IMR-90 (cell line): ENCODE results near the gene AHNAK. TPM values are rescaled to one million over a fixed set of nuclear protein-coding genes. Genes with fewer than 3 reads are reported as not detected.
A peak's percentile ranks its signal among the peaks of the same experiment; 100 is the strongest.

Experiments
- ATAC-seq: fragments of 200-7000 bp; cut with Tn5 transposase; 2 replicates; pipeline ENCODE4 v1.9.1; 2020; ENCODE audit warnings: low read depth, mild to moderate bottlenecking, moderate library complexity
- BruUV-seq: library from RNA; stranded (reverse); fragments of 400-500 nt; replicated peaks from 2 replicates; lab custom pipeline; 2021; lab: Mats Ljungman, UMichigan
- CTCF ChIA-PET: fragments of 300-600 bp; formaldehyde crosslinking; extraction: SDS; loops from one replicate; lab custom pipeline; 2021; ENCODE audit warnings: antibody characterized with exemption; lab: Yijun Ruan, JAX
- POLR2A ChIA-PET: fragments of 300-600 bp; sonication (Branson Sonifier 250); formaldehyde crosslinking; loops from one replicate; lab custom pipeline; 2022; ENCODE audit warnings: antibody characterized with exemption; ENCODE audit not compliant: unreplicated experiment; lab: Charles Lee
- DNase-seq: peaks from one replicate; pipeline ENCODE4 v3.0.0; 2013
- H2AFZ ChIP-seq: replicated peaks from 2 replicates; pipeline ENCODE3; 2013; ENCODE audit warnings: low read length, mild to moderate bottlenecking; ENCODE audit not compliant: poor library complexity
- H2AK5ac ChIP-seq: 2 replicates; pipeline ENCODE4 v1.6.1; 2013; ENCODE audit warnings: low read depth, low read length, inconsistent platforms
- H2AK9ac ChIP-seq: replicated peaks from 2 replicates; pipeline ENCODE3; 2013; ENCODE audit warnings: mild to moderate bottlenecking, low read depth, low read length, moderate library complexity; ENCODE audit not compliant: poor library complexity
- H2BK120ac ChIP-seq: 2 replicates; pipeline ENCODE4 v1.6.1; 2013; ENCODE audit warnings: low read depth, low read length, inconsistent platforms
- H2BK15ac ChIP-seq: 3 replicates; pipeline ENCODE4 v1.6.1; 2013; ENCODE audit warnings: low read depth, low read length, inconsistent platforms
- H2BK20ac ChIP-seq: 2 replicates; pipeline ENCODE4 v1.6.1; 2013; ENCODE audit warnings: low read depth, mild to moderate bottlenecking, inconsistent platforms, low read length, moderate library complexity
- H2BK5ac ChIP-seq: 2 replicates; pipeline ENCODE4 v1.6.1; 2013; ENCODE audit warnings: mild to moderate bottlenecking, low read depth, low read length, inconsistent platforms; ENCODE audit not compliant: poor library complexity, severe bottlenecking
- H3K14ac ChIP-seq: replicated peaks from 2 replicates; pipeline ENCODE4 v1.6.1; 2013; ENCODE audit warnings: low read depth, low read length, inconsistent platforms
- H3K18ac ChIP-seq: 2 replicates; pipeline ENCODE4 v1.6.1; 2013; ENCODE audit warnings: low read depth, low read length, control low read depth
- H3K23ac ChIP-seq: 2 replicates; pipeline ENCODE4 v1.6.1; 2013; ENCODE audit warnings: low read depth, low read length, inconsistent platforms
- H3K27ac ChIP-seq: 2 replicates; pipeline ENCODE4 v1.5.1; 2013; ENCODE audit warnings: mild to moderate bottlenecking, control low read depth, low read length; ENCODE audit not compliant: insufficient read depth
- H3K27me3 ChIP-seq: 2 replicates; pipeline ENCODE4 v1.6.1; 2013; ENCODE audit warnings: low read length; ENCODE audit not compliant: control insufficient read depth, insufficient read depth
- H3K36me3 ChIP-seq: 2 replicates; pipeline ENCODE4 v1.6.1; 2013; ENCODE audit warnings: low read length, mixed read lengths; ENCODE audit not compliant: control insufficient read depth, insufficient read depth
- H3K4ac ChIP-seq: 2 replicates; pipeline ENCODE4 v1.6.1; 2013; ENCODE audit warnings: low read depth, low read length, inconsistent platforms
- H3K4me1 ChIP-seq: 2 replicates; pipeline ENCODE4 v1.6.1; 2013; ENCODE audit warnings: low read length, mixed read lengths; ENCODE audit not compliant: control insufficient read depth, insufficient read depth
- H3K4me2 ChIP-seq: 2 replicates; pipeline ENCODE4 v1.6.1; 2013; ENCODE audit warnings: low read depth, mild to moderate bottlenecking, control low read depth, low read length, moderate library complexity
- H3K4me3 ChIP-seq: 2 replicates; pipeline ENCODE4 v1.5.1; 2013; ENCODE audit warnings: low read depth, mild to moderate bottlenecking, control low read depth, low read length, moderate library complexity; ENCODE audit not compliant: insufficient read depth
- H3K56ac ChIP-seq: 2 replicates; pipeline ENCODE4 v1.6.1; 2013; ENCODE audit warnings: low read length, inconsistent platforms; ENCODE audit not compliant: insufficient read depth; ENCODE audit errors: extremely low read depth
- H3K79me1 ChIP-seq, 2 experiments: 2 replicates each; pipeline ENCODE4 v1.6.1; 2013; ENCODE audit warnings: low read length in 2 of 2, inconsistent platforms in 1 of 2, low read depth in 1 of 2
- H3K9ac ChIP-seq: 2 replicates; pipeline ENCODE4 v1.6.1; 2013; ENCODE audit warnings: low read depth, low read length, control low read depth
- H3K9me1 ChIP-seq: 2 replicates; pipeline ENCODE4 v1.6.1; 2013; ENCODE audit warnings: low read length, inconsistent platforms; ENCODE audit not compliant: insufficient read depth
- H3K9me3 ChIP-seq: 2 replicates; pipeline ENCODE4 v1.6.1; 2013; ENCODE audit warnings: low read length; ENCODE audit not compliant: control insufficient read depth, insufficient read depth
- H4K20me1 ChIP-seq: 2 replicates; pipeline ENCODE4 v1.6.1; 2013; ENCODE audit warnings: low read length, inconsistent platforms; ENCODE audit not compliant: insufficient read depth
- H4K5ac ChIP-seq: 2 replicates; pipeline ENCODE4 v1.6.1; 2013; ENCODE audit warnings: mild to moderate bottlenecking, low read depth, low read length, control low read depth
- H4K8ac ChIP-seq, 2 experiments: 2 replicates each; pipeline ENCODE4 v1.6.1; 2013; ENCODE audit warnings: low read depth in 2 of 2, low read length in 2 of 2, control low read depth in 1 of 2, inconsistent platforms in 1 of 2
- H4K91ac ChIP-seq: 2 replicates; pipeline ENCODE4 v1.6.1; 2013; ENCODE audit warnings: low read depth, low read length, inconsistent platforms; ENCODE audit not compliant: insufficient read depth
- MAZ ChIP-seq: IDR thresholded peaks from 2 replicates; pipeline ENCODE4 v1.6.1; 2012; ENCODE audit warnings: low read depth, mild to moderate bottlenecking, low read length, improper control_type of control experiment, moderate library complexity, borderline replicate concordance
- MXI1 ChIP-seq: IDR thresholded peaks from 2 replicates; pipeline ENCODE4 v1.6.1; 2012; ENCODE audit warnings: low read depth, mild to moderate bottlenecking, low read length, moderate library complexity, borderline replicate concordance
- WGBS, 2 experiments: methylation state at CpG; one replicate each; pipeline versions ENCODE4 v1.1.5 to v1.1.7; 2013; ENCODE audit warnings: missing lambda C conversion rate in 2 of 2; ENCODE audit not compliant: insufficient read length in 1 of 2; ENCODE audit errors: extremely low coverage in 2 of 2; 5-methylcytosine and 5-hydroxymethylcytosine counted together
- dilution Hi-C: fragments of 300-500 bp; cut with HindIII; formaldehyde crosslinking; loops from one replicate; pipeline ENCODE4 v1.14.3; 2018; ENCODE audit warnings: low sequenced_read_pairs; ENCODE audit not compliant: unreplicated experiment
- in situ Hi-C: fragments of 300-500 bp; cut with MboI; formaldehyde crosslinking; loops from 3 replicates; pipeline ENCODE4 v1.14.3; 2019; ENCODE audit warnings: low sequenced_read_pairs, inconsistent platforms, mixed read lengths
- intact Hi-C: fragments of 100-400 bp; cut with micrococcal nuclease; formaldehyde crosslinking; loops from 2 replicates; pipeline ENCODE4 v1.10.0; 2022
- polyA plus RNA-seq, 3 experiments: library from polyadenylated mRNA; depleted of rRNA; stranded (reverse); fragments of >200 nt; gene quantifications; 2 replicates each; pipeline ENCODE4 v1.2.3, GENCODE V29; 2012; ENCODE audit warnings: low replicate concordance in 1 of 3
- total RNA-seq: library from RNA; depleted of rRNA; stranded (reverse); fragments of >200 nt; gene quantifications from 2 replicates; pipeline ENCODE4 v1.2.3, GENCODE V29; 2012

The AHNAK gene
- total and polyA plus RNA-seq, 2 of the 4 experiments (the other 2 are of a cell fraction): 95.1 to 695 TPM

DNA sequence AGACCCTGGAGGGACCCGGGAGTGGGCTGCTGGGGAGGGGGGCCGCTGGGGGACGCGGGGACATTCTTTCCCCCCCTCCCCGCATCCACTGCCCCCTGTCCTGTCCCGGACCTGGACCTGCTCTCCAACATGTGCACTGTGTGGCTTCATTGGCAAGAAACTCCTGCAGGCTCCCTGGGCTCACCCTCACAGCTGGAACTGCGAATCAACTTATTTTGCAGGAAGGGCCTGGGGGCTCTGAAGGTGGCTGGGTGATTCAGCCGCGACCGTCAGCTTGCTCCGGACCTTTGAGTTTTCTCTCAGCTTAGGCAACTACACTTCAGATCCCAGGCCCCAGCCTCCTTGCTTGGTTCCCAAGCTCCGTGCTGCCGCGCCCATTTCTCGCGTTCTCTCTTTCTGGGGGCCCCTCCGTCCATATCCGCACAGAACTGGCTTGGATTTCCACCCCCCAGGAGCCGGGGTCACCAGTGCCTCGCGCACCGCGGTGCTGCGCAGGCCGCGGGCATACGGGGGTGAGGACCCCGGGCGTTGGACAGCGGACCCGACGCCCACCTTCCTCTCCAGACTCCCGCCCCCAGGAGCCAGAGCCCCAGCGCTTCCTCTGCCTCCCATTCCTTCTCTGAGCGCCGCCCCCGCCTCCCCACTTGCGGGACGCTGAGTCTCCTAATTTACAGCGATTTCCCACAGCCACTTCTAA is 471 bp upstream of the AHNAK start:
- ChIA-PET CTCF (interaction anchor here (0.9 to 2.3 kb wide), 2 partner anchors 13 to 122 kb away, joined by 3 to 7 read pairs; no protein-coding TSS in a partner anchor), POLR2A (interaction anchor here (0.5 to 1.1 kb wide), 3 partner anchors 9 to 137 kb away, joined by 3 to 8 read pairs (median 8); no protein-coding TSS in a partner anchor)
- Histone ChIP-seq H3K9me3 (no peaks in the 10 kb centered on the region), H2BK15ac (peak overlapping the region; percentile 66; the same call in 1 of the 3 replicates), H3K27ac (peak overlapping the region; percentile 94), H3K4me2 (peak overlapping the region; percentile 95), H3K9ac (peak overlapping the region; percentile 91), H3K23ac (peak overlapping the region; percentile 76), H4K5ac (peak overlapping the region; percentile 62), H3K4ac (peak overlapping the region; percentile 97), H4K20me1 (peaks cover 35% of the 10 kb centered on the region), H3K4me1 (peaks cover 19% of the 10 kb centered on the region), H2BK120ac (peak overlapping the region; percentile 79; the same call in 1 of the 2 replicates), H3K36me3 (peaks cover 7% of the 10 kb centered on the region), H2AK9ac (peak overlapping the region; percentile 97), H3K18ac (peak overlapping the region; percentile 84), H3K56ac (peak overlapping the region; percentile 69; the same call in 1 of the 2 replicates), H2AFZ (peak overlapping the region; percentile 85), H2AK5ac (peak overlapping the region; percentile 47), H3K4me3 (peak overlapping the region; percentile 85), H2BK20ac (peak overlapping the region; percentile 39; the same call in 1 of the 2 replicates), H3K9me1 (peaks cover 8% of the 10 kb centered on the region), H3K14ac (peak overlapping the region; percentile 73), H2BK5ac (peak overlapping the region; percentile 67), H4K91ac (peak overlapping the region; percentile 78), H3K27me3 (no peaks in the 10 kb centered on the region), H3K79me1 (peaks cover 3 to 47% of the 10 kb centered on the region in 2 experiments; a peak in 2 of 4 replicates), H4K8ac (peak overlapping the region; percentile 67 to 81)
- in situ Hi-C loops: no loop called here
- dilution Hi-C loops: no loop called here
- no peak for TF ChIP-seq MXI1
- peak; percentile 26; the same call in 1 of the 2 replicates for TF ChIP-seq MAZ
- WGBS, 2 experiments: 8% methylated on average over 12 of the region's 40 CpGs; no CpG with 5 or more reads in 1 of the 2 experiments
- intact Hi-C loops: no loop called here
- BruUV-seq: no TSS peak
- DNase-seq (peak; percentile 49), ATAC-seq (peak; percentile 1)
